ENCODE data around the gene RPS15.

Gene RPS15

GRCh38 chr19:1409204-1410005 lies 28.8 kb upstream of the RPS15 start:
- Histone ChIP-seq H3K36me3 (replicated peaks) (peaks cover 56% of the 10 kb centered on the region), H3K27me3 (ENCODE audit: low read depth) (no peaks in the 10 kb centered on the region), H3K9me3 (no peaks in the 10 kb centered on the region), H3K4me3 (peak overlapping the region; percentile 95), H3K4me1 (peaks cover 19% of the 10 kb centered on the region)
- in situ Hi-C loops (cut with MboI; ENCODE audit: low sequenced_read_pairs): no loop called here
- DNase-seq (ENCODE audit: low spot score in 2 of 2): no peak

GRCh38 chr19:1410136-1410786 lies 27.9 kb upstream of the RPS15 start:
- peaks cover 24% of the 10 kb centered on the region for H3K4me1 ChIP-seq

GRCh38 chr19:1410789-1411188 lies 27.4 kb upstream of the RPS15 start:
- in situ Hi-C loops (cut with MboI; ENCODE audit: low sequenced_read_pairs): no loop called here
- Histone ChIP-seq H3K36me3 (replicated peaks) (peaks cover 59% of the 10 kb centered on the region), H3K4me1 (peaks cover 24% of the 10 kb centered on the region), H3K4me3 (no peak overlapping the region), H3K9me3 (no peaks in the 10 kb centered on the region), H3K27me3 (ENCODE audit: low read depth) (no peaks in the 10 kb centered on the region)
- no peak for DNase-seq (ENCODE audit: low spot score in 2 of 2)

More at GRCh38 chr19:1410136-1410786, 27.9 kb upstream of the RPS15 start:
- in situ Hi-C loops (cut with MboI; ENCODE audit: low sequenced_read_pairs): no loop called here
- H3K4me3 ChIP-seq: peak overlapping the region; percentile 95
- peaks cover 56% of the 10 kb centered on the region for H3K36me3 ChIP-seq (replicated peaks)
- H3K27me3 ChIP-seq (ENCODE audit: low read depth): no peaks in the 10 kb centered on the region
- no peak for DNase-seq (ENCODE audit: low spot score in 2 of 2)
- H3K9me3 ChIP-seq: no peaks in the 10 kb centered on the region

GRCh38 chr19:1411255-1412191 lies 26.7 kb upstream of the RPS15 start:
- no peak for DNase-seq (ENCODE audit: low spot score in 2 of 2)
- H3K4me3 ChIP-seq: no peak overlapping the region
- H3K36me3 ChIP-seq (replicated peaks): peaks cover 67% of the 10 kb centered on the region

GRCh38 chr19:1412323-1412923 lies 25.8 kb upstream of the RPS15 start:
- no peak overlapping the region for H3K4me3 ChIP-seq
- peaks cover 76% of the 10 kb centered on the region for H3K36me3 ChIP-seq (replicated peaks)
- H3K27me3 ChIP-seq (ENCODE audit: low read depth): no peaks in the 10 kb centered on the region
- no peak for DNase-seq (ENCODE audit: low spot score in 2 of 2)
- H3K4me1 ChIP-seq: peaks cover 18% of the 10 kb centered on the region
- in situ Hi-C loops (cut with MboI; ENCODE audit: low sequenced_read_pairs): no loop called here
- H3K9me3 ChIP-seq: no peaks in the 10 kb centered on the region

More at GRCh38 chr19:1411255-1412191, 26.7 kb upstream of the RPS15 start:
- in situ Hi-C loops (cut with MboI; ENCODE audit: low sequenced_read_pairs): no loop called here
- Histone ChIP-seq H3K27me3 (ENCODE audit: low read depth) (no peaks in the 10 kb centered on the region), H3K9me3 (no peaks in the 10 kb centered on the region), H3K4me1 (peaks cover 22% of the 10 kb centered on the region)

- peaks cover 18% of the 10 kb centered on the region for H3K4me1 ChIP-seq
- in situ Hi-C loops (cut with MboI; ENCODE audit: low sequenced_read_pairs): no loop called here
- DNase-seq (ENCODE audit: low spot score in 2 of 2): no peak
- H3K9me3 ChIP-seq: no peaks in the 10 kb centered on the region
- H3K4me3 ChIP-seq: no peak overlapping the region
- H3K36me3 ChIP-seq (replicated peaks): peaks cover 81% of the 10 kb centered on the region
- H3K27me3 ChIP-seq (ENCODE audit: low read depth): no peaks in the 10 kb centered on the region
These were observed 25.0 kb upstream of the RPS15 start for GRCh38 chr19:1412995-1413800.

GRCh38 chr19:1416014-1416841 lies 22.0 kb upstream of the RPS15 start:
- no peaks in the 10 kb centered on the region for H3K9me3 ChIP-seq
- in situ Hi-C loops (cut with MboI; ENCODE audit: low sequenced_read_pairs): no loop called here
- no peak for DNase-seq (ENCODE audit: low spot score in 2 of 2)
- H3K36me3 ChIP-seq (replicated peaks): peaks cover 75% of the 10 kb centered on the region
- no peak overlapping the region for H3K4me3 ChIP-seq
- peaks cover 9% of the 10 kb centered on the region; the same call in 1 of the 2 replicates for H3K4me1 ChIP-seq
- no peaks in the 10 kb centered on the region for H3K27me3 ChIP-seq (ENCODE audit: low read depth)

GRCh38 chr19:1417145-1417544 lies 21.1 kb upstream of the RPS15 start:
- Histone ChIP-seq H3K4me1 (peaks cover 9% of the 10 kb centered on the region; the same call in 1 of the 2 replicates), H3K36me3 (replicated peaks) (peaks cover 77% of the 10 kb centered on the region), H3K9me3 (no peaks in the 10 kb centered on the region), H3K4me3 (no peak overlapping the region), H3K27me3 (ENCODE audit: low read depth) (no peaks in the 10 kb centered on the region)
- DNase-seq (ENCODE audit: low spot score in 2 of 2): no peak
- in situ Hi-C loops (cut with MboI; ENCODE audit: low sequenced_read_pairs): no loop called here

GRCh38 chr19:1417681-1418495 lies 20.3 kb upstream of the RPS15 start:
- peaks cover 77% of the 10 kb centered on the region for H3K36me3 ChIP-seq (replicated peaks)
- in situ Hi-C loops (cut with MboI; ENCODE audit: low sequenced_read_pairs): no loop called here

GRCh38 chr19:1418496-1418775 lies 19.8 kb upstream of the RPS15 start:
- Histone ChIP-seq H3K9me3 (no peaks in the 10 kb centered on the region), H3K36me3 (replicated peaks) (peaks cover 77% of the 10 kb centered on the region), H3K27me3 (ENCODE audit: low read depth) (no peaks in the 10 kb centered on the region), H3K4me1 (peaks cover 9% of the 10 kb centered on the region; the same call in 1 of the 2 replicates), H3K4me3 (no peak overlapping the region)
- in situ Hi-C loops (cut with MboI; ENCODE audit: low sequenced_read_pairs): no loop called here
- no peak for DNase-seq (ENCODE audit: low spot score in 2 of 2)

More at GRCh38 chr19:1417681-1418495, 20.3 kb upstream of the RPS15 start:
- Histone ChIP-seq H3K4me1 (peaks cover 9% of the 10 kb centered on the region; the same call in 1 of the 2 replicates), H3K4me3 (no peak overlapping the region), H3K9me3 (no peaks in the 10 kb centered on the region), H3K27me3 (ENCODE audit: low read depth) (no peaks in the 10 kb centered on the region)
- no peak for DNase-seq (ENCODE audit: low spot score in 2 of 2)

GRCh38 chr19:1418951-1419738 lies 19.1 kb upstream of the RPS15 start:
- DNase-seq (ENCODE audit: low spot score in 2 of 2): no peak
- in situ Hi-C loops (cut with MboI; ENCODE audit: low sequenced_read_pairs): no loop called here
- no peaks in the 10 kb centered on the region for H3K27me3 ChIP-seq (ENCODE audit: low read depth)
- peaks cover 77% of the 10 kb centered on the region for H3K36me3 ChIP-seq (replicated peaks)
- H3K9me3 ChIP-seq: no peaks in the 10 kb centered on the region
- H3K4me3 ChIP-seq: no peak overlapping the region
- H3K4me1 ChIP-seq: peaks cover 5% of the 10 kb centered on the region; the same call in 1 of the 2 replicates
